DMS153 treated with DMSO at 0.1 percent for 48 hours (cell line): ENCODE results near the gene FBXO24.
A peak's percentile ranks its signal among the peaks of the same experiment; 100 is the strongest.
"Not testable (repeated sequence)": the region's sequence is repeated elsewhere in the genome, so short reads cannot be mapped to it uniquely, and the experiment has no call there.

ENCODE experiments used
- DNase-seq: peaks from one replicate; lab custom pipeline; 2025; ENCODE audit not compliant: unreplicated experiment; lab: John Stamatoyannopoulos, UW

Gene FBXO24

GRCh38 chr7:100556541-100556940 lies 29.6 kb upstream of the FBXO24 start:
- DNase-seq, result no peak

GRCh38 chr7:100559127-100559526 lies 27.0 kb upstream of the FBXO24 start:
- no peak for DNase-seq

GRCh38 chr7:100561491-100562194 lies 24.5 kb upstream of the FBXO24 start:
- DNase-seq, result no peak

- DNase-seq, result no peak
Measured at GRCh38 chr7:100562195-100563099, 23.7 kb upstream of the FBXO24 start.

GRCh38 chr7:100563100-100563564 lies 23.0 kb upstream of the FBXO24 start:
- no peak for DNase-seq

- no peak for DNase-seq
Measured at GRCh38 chr7:100563809-100564400, 22.2 kb upstream of the FBXO24 start.

- not testable (repeated sequence) for DNase-seq
Measured at GRCh38 chr7:100564405-100564804, 21.7 kb upstream of the FBXO24 start.

- DNase-seq, result no peak
Measured at GRCh38 chr7:100565133-100565571, 21.0 kb upstream of the FBXO24 start.

GRCh38 chr7:100566018-100566531 lies 20.1 kb upstream of the FBXO24 start:
- no peak for DNase-seq

GRCh38 chr7:100567031-100567730 lies 18.9 kb upstream of the FBXO24 start:
- DNase-seq, result no peak

- no peak for DNase-seq
Measured at GRCh38 chr7:100567751-100568175, 18.4 kb upstream of the FBXO24 start.

- DNase-seq, result no peak
Measured at GRCh38 chr7:100568176-100568895, 17.8 kb upstream of the FBXO24 start.

GRCh38 chr7:100568896-100569844 lies 17.0 kb upstream of the FBXO24 start:
- DNase-seq, result peak; percentile 45

- DNase-seq, result no peak
Measured at GRCh38 chr7:100570954-100571828, 14.9 kb upstream of the FBXO24 start.

GRCh38 chr7:100571829-100572116 lies 14.4 kb upstream of the FBXO24 start:
- DNase-seq, result no peak

GRCh38 chr7:100572281-100572948 lies 13.7 kb upstream of the FBXO24 start:
- DNase-seq, result no peak

- no peak for DNase-seq
Measured at GRCh38 chr7:100572949-100573675, 13.0 kb upstream of the FBXO24 start.
